ENCODE measurements around the gene ARMC12.

GRCh38 chr6:35797837-35798526, 61.1 kb downstream of the ARMC12 start:
- no peak for TF ChIP-seq CTCF (IDR thresholded peaks at IDR 0.05 in 4 of 5, conservative IDR thresholded peaks at IDR 0.05 in 1 of 5)
- TF ChIP-seq POLR2A (IDR thresholded peaks at IDR 0.05) = no peak

All from gastrocnemius medialis (tissue), 4 donors.